HPDE6-E6E7 (cell line): ENCODE measurements around the gene EGLN3.
"Not testable (repeated sequence)": the region's sequence is repeated elsewhere in the genome, so short reads cannot be mapped to it uniquely, and the experiment has no call there.

Experiments
- DNase-seq: peaks from one replicate; pipeline ENCODE4 v3.0.0; 2011; ENCODE audit warnings: missing footprints; ENCODE audit errors: extremely low spot score

EGLN3 gene

GRCh38 chr14:33950320-33951182 is at the start of gene EGLN3:
Gene EGLN3, minus strand, starts transcription at chr14:33951074. Its CDS starts 322 bp downstream, at chr14:33950752.
- peak; percentile 90 for DNase-seq

DNA sequence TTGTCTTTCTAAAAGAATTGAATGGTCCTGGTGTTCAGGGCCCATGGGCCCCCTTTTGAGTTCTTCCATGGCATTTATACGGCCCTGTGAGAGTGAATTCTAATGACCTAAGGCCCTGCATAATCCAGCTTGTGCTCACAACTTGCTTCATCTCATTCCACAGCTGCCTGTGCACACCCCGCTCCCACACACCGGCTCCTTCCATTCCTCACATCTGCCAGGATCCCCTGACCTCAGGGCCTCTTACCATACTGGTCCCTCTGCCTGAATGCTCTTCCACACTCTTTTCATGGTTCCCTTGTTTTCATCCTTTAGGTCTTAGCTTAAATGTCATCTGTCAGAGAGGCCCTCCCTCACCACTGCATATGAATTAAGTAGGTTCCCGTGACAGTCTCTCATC is 49.5 kb upstream of the EGLN3 start:
- DNase-seq: no peak

DNA sequence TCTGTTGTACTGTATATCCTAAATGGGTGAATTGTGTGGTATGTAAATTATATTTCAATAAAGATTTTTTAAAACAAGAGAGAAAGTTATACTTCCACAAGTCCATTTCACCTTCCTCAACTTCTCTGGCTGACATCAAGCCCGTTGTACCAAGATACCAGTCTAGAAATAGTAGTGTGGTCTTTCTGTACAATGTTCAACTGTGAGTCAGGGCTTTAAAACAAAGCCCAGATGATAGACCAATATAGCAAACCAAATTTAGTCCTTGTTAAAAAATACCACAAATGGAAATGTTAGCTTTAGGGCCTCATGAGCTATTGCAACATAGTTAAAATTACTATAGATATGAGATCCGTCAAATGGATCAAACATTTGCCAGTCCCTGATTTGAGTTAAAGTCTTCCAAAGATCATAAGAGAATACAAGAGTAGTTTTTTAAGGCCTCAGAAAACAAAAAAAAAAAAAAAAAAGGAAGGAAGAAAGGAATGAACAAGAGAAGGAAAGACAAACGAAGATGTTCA is 49.0 kb upstream of the EGLN3 start:
- no peak for DNase-seq

DNA sequence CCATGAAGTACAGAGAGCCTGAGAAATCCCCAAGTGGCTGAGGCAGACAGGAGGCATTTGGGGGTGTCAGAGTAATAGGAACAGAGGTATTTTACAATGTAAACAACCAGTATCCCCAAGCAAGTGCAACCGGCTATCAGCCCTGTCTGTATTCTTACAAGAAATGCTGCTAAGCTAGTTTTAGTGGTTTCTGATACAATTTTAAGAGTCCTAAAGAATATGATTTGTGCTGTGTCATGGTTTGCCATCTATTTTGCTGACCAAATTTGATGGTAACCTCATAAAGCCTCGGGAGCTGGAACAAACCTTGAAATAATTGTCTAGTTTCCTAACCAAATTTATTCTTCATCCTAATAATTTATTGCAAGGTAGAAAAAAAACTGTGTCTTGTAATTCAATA is 46.7 kb upstream of the EGLN3 start:
- DNase-seq: no peak

DNA sequence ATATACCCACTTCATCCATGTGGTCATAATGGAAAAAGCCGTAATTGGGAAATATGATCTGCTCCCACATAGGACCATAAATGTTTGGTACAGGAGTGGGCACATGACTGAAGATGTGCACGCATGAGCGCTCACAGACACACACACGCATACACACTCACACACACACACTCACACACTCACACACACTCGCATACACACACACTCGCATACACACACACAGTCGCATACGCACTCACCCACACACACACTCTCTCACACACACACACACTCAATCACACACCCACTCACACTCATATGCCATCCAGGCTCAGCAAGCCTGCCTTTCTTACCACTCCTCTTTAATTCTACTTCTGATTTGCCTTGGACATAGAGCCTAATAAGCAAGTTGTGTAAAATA is 45.6 kb upstream of the EGLN3 start:
- no peak for DNase-seq

GRCh38 chr14:33993246-33993645 is 42.4 kb upstream of the EGLN3 start:
- no peak for DNase-seq

GRCh38 chr14:33992274-33993007 is 41.6 kb upstream of the EGLN3 start:
- no peak for DNase-seq

GRCh38 chr14:33990790-33991189 is 39.9 kb upstream of the EGLN3 start:
- no peak for DNase-seq

GRCh38 chr14:33987565-33988080 is 36.7 kb upstream of the EGLN3 start:
- DNase-seq: no peak

DNA sequence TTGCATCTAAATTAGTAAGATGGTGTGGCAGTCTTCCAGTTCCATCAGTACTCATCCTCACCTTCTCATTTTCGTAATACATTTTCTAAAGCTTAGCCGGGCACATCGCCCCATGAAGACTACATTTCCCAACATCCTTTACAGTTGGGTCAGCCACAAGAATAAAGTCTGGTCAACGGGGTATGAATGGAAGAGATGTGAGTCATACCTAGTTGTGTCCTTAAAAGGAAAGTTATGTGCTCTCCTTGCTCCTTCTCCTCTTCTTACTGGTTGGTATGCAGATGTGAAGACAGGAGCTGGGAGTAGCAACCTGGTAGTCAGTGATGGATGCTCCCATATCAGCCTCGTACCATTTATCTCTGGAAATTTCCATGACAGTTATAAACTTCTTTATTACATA is 35.9 kb upstream of the EGLN3 start:
- peak; percentile 61 for DNase-seq

- no peak for DNase-seq
Observed at GRCh38 chr14:33985242-33985641, 34.4 kb upstream of the EGLN3 start.

DNA sequence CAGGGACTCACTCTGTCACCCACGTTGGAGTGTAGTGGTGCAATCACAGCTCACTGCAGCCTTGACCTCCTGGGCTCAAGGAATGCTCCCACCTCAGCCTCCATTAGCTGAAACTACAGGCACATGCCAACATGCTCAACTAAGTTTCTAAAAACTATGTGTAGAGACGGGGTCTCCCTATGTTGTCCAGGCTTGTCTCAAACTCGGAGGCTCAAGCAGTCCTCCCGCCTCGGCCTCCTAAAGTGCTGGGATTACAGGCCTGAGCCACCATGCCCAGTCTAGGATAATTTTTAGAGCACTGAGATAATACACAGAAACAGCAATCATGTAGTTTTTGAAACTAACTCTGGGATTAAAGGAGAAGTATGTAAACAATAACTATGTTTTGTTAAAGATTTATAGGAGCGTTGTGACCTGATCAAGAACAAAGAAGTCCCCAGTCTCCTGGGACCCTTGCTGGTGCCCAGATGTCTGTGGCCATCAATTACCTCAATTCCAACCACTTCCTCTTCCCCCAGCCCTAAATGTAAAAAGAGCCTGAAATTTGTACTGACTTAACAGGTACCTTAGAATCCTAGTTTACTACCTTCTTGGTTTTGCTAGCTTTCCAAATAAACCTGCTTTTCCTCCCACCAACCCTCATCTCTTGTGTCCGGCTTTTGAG is 28.9 kb upstream of the EGLN3 start:
- no peak for DNase-seq

- no peak for DNase-seq
Observed at GRCh38 chr14:33978892-33979612, 28.2 kb upstream of the EGLN3 start.

GRCh38 chr14:33972583-33973081 is 21.8 kb upstream of the EGLN3 start:
- DNase-seq: no peak

DNA sequence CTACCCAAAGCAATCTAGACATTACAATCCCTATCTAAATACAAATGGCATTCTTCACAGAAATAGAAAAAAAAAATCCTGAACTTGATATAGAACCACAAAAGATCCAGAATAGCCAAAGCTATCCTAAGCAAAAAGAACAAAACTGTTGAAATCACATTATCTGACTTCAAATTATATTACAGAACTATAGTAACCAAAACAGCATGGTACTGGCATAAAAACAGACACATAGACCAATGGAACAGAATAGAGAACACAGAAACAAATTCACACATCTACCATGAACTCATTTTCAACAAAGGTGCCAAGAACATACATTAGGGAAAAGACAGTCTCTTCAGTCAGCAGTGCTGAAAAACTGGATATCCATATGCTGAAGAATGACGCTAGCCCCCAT is 19.0 kb upstream of the EGLN3 start:
- DNase-seq: not testable (repeated sequence)

DNA sequence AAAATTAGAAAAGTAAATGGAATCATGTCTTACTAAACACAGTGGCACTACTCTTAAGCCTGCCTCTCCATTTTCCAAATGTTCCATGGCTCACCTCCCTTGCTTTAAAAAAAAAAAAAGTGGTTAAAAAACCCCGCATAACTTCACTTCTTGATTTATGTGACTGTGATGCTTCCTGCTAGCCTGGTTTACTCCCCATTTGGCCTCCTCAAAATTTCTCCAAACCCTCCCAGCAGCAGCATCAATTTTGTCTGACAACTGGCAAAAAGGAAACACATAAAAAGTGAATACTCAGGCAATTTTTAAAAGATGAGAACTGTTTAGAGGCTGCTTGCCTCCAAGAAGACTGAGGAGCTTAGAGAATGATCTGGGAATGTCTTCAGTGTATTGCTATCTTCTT is 17.8 kb upstream of the EGLN3 start:
- no peak for DNase-seq

GRCh38 chr14:33967138-33967537 is 16.3 kb upstream of the EGLN3 start:
- no peak for DNase-seq

DNA sequence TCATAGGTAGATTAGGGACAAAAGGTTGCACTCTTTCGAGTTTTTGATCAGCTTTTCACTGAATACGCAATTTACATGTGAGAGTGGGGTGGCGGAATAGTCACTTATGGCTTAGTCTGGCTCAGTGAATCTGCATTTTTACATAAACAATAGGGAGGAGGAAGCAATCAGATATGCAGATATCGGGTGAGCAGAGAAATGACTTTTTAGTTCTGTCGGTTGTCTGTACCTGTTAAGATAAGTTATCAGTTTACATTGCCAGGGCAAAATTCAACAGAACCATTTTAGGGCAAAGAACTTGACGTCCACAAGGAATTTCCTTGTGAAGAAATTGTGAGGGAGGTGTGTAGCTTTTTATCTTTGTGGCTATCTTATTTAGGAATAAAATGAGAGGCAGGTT is 15.4 kb upstream of the EGLN3 start:
- DNase-seq: no peak

DNA sequence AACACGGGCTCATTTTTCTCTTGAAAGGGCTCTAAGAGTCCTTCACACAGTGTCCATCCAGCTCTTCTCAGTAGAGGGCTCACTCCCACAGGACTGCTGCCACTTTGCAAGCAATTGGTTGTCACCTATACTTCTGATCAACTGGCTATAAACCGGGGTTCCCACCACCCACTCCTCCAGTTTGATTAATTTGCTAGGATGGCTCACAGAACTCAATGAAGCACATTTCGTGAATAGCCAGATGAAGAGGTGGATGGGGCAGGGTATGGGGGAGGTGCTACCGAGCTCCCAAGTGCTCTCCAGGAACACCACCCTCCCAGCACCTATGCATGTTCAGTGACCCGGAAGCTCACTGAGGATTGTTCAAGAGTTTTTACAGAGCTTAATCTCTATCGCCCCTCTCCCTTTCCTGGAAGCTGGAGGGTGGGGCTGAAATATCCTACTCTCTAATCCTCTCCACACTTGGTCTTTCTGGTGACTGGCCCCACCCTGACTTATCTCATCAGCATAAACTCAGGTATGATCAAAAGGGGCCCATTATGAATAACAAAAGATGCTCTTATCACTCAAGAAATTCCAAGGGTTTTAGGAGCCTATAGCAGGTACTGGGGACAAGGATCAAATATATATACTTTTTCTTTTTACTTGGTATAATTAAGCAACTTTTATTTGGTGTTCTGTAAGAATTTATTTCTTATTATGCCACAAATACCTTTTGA is 13.9 kb upstream of the EGLN3 start:
- no peak for DNase-seq

- no peak for DNase-seq
Observed at GRCh38 chr14:33963892-33964291, 13.0 kb upstream of the EGLN3 start.

- not testable (repeated sequence) for DNase-seq
Observed at GRCh38 chr14:33962466-33962865, 11.6 kb upstream of the EGLN3 start.
